ENCODE results near the gene CCL16.

- TF ChIP-seq POLR2AphosphoS5 (IDR thresholded peaks at IDR 0.05): no peak
- no peak for TF ChIP-seq CTCF (IDR thresholded peaks at IDR 0.05)
- no peak for TF ChIP-seq POLR2A (IDR thresholded peaks at IDR 0.05)
Measured at GRCh38 chr17:35949401-35949800, 31.9 kb downstream of the CCL16 start.

All from sigmoid colon (tissue), 4 donors.